ENCODE data around the gene CEP76.
"Not testable (repeated sequence)": the region's sequence is repeated elsewhere in the genome, so short reads cannot be mapped to it uniquely, and the experiment has no call there.

The CEP76 gene

GRCh38 chr18:12640881-12641200, 61.7 kb downstream of the CEP76 start:
- DNase-seq, result no peak

- no peak for DNase-seq
Measured at GRCh38 chr18:12639990-12640880, 62.3 kb downstream of the CEP76 start.

GRCh38 chr18:12638644-12639124, 63.8 kb downstream of the CEP76 start:
- DNase-seq, result no peak

- DNase-seq, result no peak
Measured at GRCh38 chr18:12637901-12638643, 64.5 kb downstream of the CEP76 start.

- no peak for DNase-seq
Measured at GRCh38 chr18:12637393-12637792, 65.1 kb downstream of the CEP76 start.

- no peak for DNase-seq
Measured at GRCh38 chr18:12631831-12632477, 70.6 kb downstream of the CEP76 start.

GRCh38 chr18:12630136-12630535, 72.4 kb downstream of the CEP76 start:
- no peak for DNase-seq

GRCh38 chr18:12628706-12629702, 73.5 kb downstream of the CEP76 start:
- DNase-seq, result no peak

GRCh38 chr18:12627199-12627598, 75.3 kb downstream of the CEP76 start:
- not testable (repeated sequence) for DNase-seq

GRCh38 chr18:12625241-12625640, 77.3 kb downstream of the CEP76 start:
- DNase-seq, result no peak

All from GOT3 (cell line).